WTC11 (cell line): ENCODE data around the gene CCDC69.

Experiments
- ATF3 ChIP-seq: sonication (generic); formaldehyde crosslinking; conservative IDR thresholded peaks from 2 replicates; pipeline ENCODE4 v1.8.1; 2022; ENCODE audit warnings: mild to moderate bottlenecking, missing genetic modification reagents
- CREM ChIP-seq: sonication (generic); formaldehyde crosslinking; IDR thresholded peaks from 2 replicates; pipeline ENCODE4 v1.8.1; 2022; ENCODE audit warnings: mild to moderate bottlenecking, missing genetic modification reagents, moderate library complexity
- CTCF ChIP-seq: fragments of 200-600 bp; IDR thresholded peaks from 2 replicates; pipeline ENCODE4 v1.8.0; 2022; ENCODE audit warnings: antibody characterized with exemption
- E2F4 ChIP-seq: sonication (generic); formaldehyde crosslinking; IDR thresholded peaks from 2 replicates; pipeline ENCODE4 v1.8.1; 2022; ENCODE audit warnings: low read depth, mild to moderate bottlenecking, moderate library complexity, missing genetic modification reagents, borderline replicate concordance
- FOXK1 ChIP-seq: sonication (generic); formaldehyde crosslinking; IDR thresholded peaks from 2 replicates; pipeline ENCODE4 v1.8.0; 2022; ENCODE audit warnings: mild to moderate bottlenecking, moderate library complexity, missing genetic modification reagents
- HMGXB4 ChIP-seq: sonication (generic); formaldehyde crosslinking; IDR thresholded peaks from 2 replicates; pipeline ENCODE4 v1.8.1; 2023; ENCODE audit warnings: mild to moderate bottlenecking, moderate library complexity, missing genetic modification reagents
- IRF1 ChIP-seq: sonication (generic); formaldehyde crosslinking; IDR thresholded peaks from 2 replicates; pipeline ENCODE4 v1.8.0; 2023; ENCODE audit warnings: missing genetic modification reagents
- MAX ChIP-seq: sonication (generic); formaldehyde crosslinking; IDR thresholded peaks from 2 replicates; pipeline ENCODE4 v1.8.0; 2022; ENCODE audit warnings: mild to moderate bottlenecking, missing genetic modification reagents
- NFYB ChIP-seq: sonication (generic); formaldehyde crosslinking; conservative IDR thresholded peaks from 2 replicates; pipeline ENCODE4 v1.8.0; 2022; ENCODE audit warnings: low read depth, missing genetic modification reagents
- PREB ChIP-seq: sonication (generic); formaldehyde crosslinking; IDR thresholded peaks from 2 replicates; pipeline ENCODE4 v1.8.1; 2022; ENCODE audit warnings: mild to moderate bottlenecking, missing genetic modification reagents, moderate library complexity, borderline replicate concordance
- TCF7 ChIP-seq: sonication (generic); formaldehyde crosslinking; IDR thresholded peaks from 2 replicates; pipeline ENCODE4 v1.8.0; 2022; ENCODE audit warnings: mild to moderate bottlenecking, low read depth, missing genetic modification reagents, moderate library complexity
- TEAD4 ChIP-seq: sonication (generic); formaldehyde crosslinking; IDR thresholded peaks from 2 replicates; pipeline ENCODE4 v1.8.0; 2022; ENCODE audit warnings: mild to moderate bottlenecking, missing genetic modification reagents
- USF2 ChIP-seq: sonication (generic); formaldehyde crosslinking; IDR thresholded peaks from 2 replicates; pipeline ENCODE4 v1.8.1; 2023; ENCODE audit warnings: mild to moderate bottlenecking, missing genetic modification reagents, moderate library complexity
- ZBTB21 ChIP-seq: sonication (generic); formaldehyde crosslinking; IDR thresholded peaks from 2 replicates; pipeline ENCODE4 v1.8.1; 2023; ENCODE audit warnings: mild to moderate bottlenecking, missing genetic modification reagents, borderline replicate concordance

GRCh38 chr5:151147033-151147432, 76.9 kb downstream of the CCDC69 start:
- TF ChIP-seq FOXK1 (CRISPR knock-in tag) (no peak), CTCF (no peak), TCF7 (CRISPR knock-in tag) (no peak), ATF3 (CRISPR knock-in tag) (no peak), NFYB (CRISPR knock-in tag) (no peak), ZBTB21 (CRISPR knock-in tag) (no peak), MAX (no peak), TEAD4 (CRISPR knock-in tag) (no peak), CREM (CRISPR knock-in tag) (no peak), IRF1 (CRISPR knock-in tag) (no peak), USF2 (no peak), E2F4 (no peak), HMGXB4 (no peak), PREB (CRISPR knock-in tag) (no peak)
